Measurements from ENCODE around the gene POU2F3. TPM values are rescaled to one million over a fixed set of nuclear protein-coding genes. Genes with fewer than 3 reads are reported as not detected.
"Not testable (repeated sequence)": the region's sequence is repeated elsewhere in the genome, so short reads cannot be mapped to it uniquely, and the experiment has no call there.

Gene POU2F3
- total RNA-seq, 2 donors from 2014 or later: 0.19 to 0.33 TPM

DNA sequence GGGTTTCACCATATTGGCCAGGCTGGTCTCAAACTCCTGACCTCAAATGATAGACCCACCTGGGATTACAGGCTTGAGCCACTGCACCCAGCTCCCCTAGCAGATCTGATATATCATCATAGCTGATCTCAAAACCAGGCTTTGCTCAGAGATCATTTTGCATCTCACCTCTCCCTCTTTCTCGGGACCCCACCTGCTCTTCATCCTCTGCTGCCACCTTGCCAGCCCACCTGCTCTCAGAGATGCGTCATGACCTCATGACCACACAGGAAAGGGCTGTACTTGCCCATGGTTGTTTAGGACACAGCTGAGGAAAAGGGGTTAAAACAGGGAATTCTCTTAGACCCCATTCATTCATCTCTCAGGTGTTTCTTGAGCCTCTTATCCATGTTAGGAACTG is 27.4 kb downstream of the POU2F3 start:
- DNase-seq (ENCODE audit: low spot score): no peak
- intact Hi-C loops (cut with DNase I): no loop called here

DNA sequence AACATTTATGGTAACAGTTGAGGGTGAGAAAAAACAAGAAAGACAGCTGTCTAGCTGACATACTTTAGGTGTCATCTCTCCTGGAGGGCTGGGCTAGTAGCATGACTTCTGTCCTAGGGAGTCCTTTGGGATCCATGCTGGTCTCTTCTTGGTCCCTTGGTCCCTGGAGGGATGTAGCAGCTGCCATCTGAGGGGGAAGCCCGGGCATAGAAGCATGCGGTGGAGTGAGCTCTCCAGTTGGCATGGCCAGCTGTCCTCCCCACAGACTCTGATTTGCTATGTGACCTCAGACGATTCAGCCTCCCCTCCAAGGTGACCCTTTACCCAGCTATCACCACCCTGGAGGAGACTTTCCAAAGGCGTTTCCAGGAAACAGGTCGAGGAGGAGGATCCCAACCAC is 28.7 kb downstream of the POU2F3 start:
- intact Hi-C loops (cut with DNase I): no loop called here
- DNase-seq (ENCODE audit: low spot score): no peak

DNA sequence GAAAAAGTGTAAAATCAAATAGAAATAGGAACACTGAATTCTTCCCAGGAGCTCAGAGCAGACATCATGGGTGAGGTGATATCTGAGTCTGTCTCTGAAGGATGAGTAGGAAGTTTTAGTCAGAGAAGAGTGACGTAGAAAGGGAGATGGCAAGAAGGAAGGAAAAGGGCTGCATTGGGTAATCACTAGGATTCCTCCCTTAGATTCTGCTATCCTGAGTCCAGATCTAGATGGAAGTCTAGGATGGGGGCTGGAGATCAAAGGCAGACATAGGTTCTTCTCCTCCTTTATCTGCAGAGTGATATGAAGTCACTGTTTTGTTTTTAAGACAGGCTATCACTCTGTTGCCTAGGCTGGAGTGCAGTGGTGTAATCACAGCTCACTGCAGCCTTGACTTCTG is 30.4 kb downstream of the POU2F3 start:
- intact Hi-C loops (cut with DNase I): no loop called here
- DNase-seq (ENCODE audit: low spot score): no peak

DNA sequence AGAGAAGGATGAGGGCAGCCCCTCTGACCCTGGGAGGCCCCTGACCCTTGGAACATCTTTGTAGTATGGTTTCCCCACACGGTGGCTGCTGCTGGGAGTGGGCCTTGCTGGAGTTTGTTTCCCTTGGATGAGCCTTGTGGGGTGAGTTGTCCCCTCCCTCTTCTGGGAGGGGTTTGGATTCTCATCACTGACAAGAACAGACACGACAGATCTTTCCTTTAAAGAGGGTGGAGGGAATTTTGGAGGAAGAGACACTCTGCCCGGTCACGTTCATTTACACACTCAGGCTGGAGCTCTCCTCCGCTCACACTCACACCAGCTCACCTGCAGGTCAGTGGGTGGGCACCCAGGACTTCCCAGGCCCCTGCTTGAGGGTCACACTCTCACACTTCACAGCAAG is 31.7 kb downstream of the POU2F3 start:
- no peak for DNase-seq (ENCODE audit: low spot score)
- intact Hi-C loops (cut with DNase I): no loop called here

DNA sequence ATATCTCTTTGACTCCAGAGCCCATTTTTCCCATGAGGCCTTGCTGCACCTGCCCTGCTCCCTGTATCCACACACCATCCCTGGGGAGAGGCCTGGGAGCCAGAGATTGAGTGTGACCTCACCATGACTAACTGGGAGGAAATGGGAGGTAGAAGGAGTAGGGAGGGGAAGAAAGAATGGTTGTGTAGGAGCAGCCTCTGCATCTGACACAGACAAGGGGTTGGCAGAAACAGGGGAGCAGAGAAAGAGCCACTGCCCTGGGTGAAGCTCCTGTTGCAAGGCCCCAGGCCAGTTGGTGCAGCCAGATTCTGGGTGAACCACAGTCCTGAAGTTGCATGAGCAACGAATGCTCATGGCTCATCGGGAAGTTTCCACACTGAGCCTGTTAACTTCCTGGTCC is 32.4 kb downstream of the POU2F3 start:
- intact Hi-C loops (cut with DNase I): no loop called here
- no peak for DNase-seq (ENCODE audit: low spot score)

DNA sequence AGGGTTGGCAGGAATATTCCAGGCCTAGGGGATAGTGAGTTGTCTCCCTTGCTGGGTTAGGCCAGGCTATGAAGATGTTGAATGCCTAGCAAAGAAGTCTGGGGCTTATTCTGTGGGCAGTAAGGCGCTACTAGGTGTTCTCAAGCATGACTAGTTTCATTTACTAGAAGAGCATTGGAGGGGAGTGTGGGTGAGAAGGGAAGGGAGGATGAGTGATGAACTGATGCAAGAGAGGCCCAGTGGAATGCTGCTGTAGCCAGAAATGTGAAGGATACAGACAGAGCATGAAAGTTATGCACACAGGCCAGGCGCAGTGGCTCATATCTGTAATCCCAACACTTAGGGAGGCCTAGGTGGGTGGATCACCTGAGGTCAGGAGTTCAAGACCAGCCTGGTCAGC is 33.5 kb downstream of the POU2F3 start:
- intact Hi-C loops (cut with DNase I): no loop called here

DNA sequence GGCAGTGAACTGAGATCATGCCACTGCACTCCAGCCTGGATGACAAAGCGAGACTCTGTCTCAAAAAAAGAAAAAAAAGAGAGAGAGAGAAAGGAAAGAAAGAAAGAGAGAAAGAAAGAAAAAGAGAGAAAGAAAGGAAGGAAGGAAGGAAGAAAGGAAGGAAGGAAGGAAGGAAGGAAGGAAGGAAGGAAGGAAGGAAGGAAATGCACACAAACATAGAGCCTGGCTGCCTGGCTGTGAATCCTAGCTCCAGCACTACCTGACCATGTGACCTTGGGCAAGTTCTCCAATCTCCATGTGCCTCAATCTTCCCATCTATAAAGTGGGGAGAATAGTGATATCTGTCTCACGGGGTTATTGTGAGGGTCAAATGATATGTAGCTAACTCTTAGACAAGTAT is 34.0 kb downstream of the POU2F3 start:
- intact Hi-C loops (cut with DNase I); DNase-seq (ENCODE audit: low spot score): not testable (repeated sequence)

More for the DNA sequence above, 33.5 kb downstream of the POU2F3 start:
- DNase-seq (ENCODE audit: low spot score): no peak

DNA sequence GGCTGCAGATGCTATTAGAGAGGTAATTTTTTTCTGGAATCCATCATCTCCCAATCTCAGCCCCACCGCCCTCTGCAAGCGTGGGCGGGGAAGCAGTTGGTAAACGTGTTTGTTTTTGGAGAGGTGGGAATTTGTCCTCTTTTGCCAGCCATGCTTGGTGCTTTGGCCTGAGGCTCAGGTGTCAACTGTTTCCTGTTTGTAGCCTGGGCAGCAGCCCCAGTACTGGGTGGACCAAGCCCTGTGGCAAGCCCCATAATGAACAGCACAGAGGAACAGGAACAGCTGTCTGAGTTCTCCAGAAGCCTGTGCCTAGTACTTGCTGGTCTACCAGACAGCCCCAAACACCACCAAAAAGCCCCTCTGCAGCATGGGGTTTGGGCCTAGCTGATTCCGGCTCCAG is 39.6 kb downstream of the POU2F3 start:
- DNase-seq (ENCODE audit: low spot score): no peak
- intact Hi-C loops (cut with DNase I): no loop called here

DNA sequence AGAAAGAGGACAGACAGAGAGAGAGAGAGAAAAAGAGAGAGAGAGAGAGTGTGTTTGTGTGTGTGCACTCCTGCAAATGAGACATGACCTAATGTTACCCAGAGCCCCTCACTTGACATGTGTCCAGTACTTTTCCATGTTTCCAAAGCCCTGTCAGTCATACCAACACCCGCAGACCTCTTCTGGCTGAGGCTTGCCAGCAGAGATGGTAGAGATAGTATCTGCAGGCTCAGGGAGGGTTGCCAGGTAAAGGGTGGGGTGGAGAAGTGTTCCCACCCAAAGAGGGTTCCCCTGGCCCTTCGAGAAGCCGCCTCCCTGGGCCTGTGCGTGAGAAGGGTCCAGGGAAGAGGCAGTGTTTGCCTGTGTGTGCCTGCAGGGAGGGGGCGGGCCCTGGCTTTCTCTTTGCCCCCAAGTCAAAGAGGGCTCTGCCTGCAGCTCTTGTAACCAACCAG is 40.7 kb downstream of the POU2F3 start:
- intact Hi-C loops (cut with DNase I): loop anchor here in 1 of 2 donors (2.0 kb wide), 1 partner anchor 604 kb away; no protein-coding TSS in a partner anchor
- no peak for DNase-seq (ENCODE audit: low spot score)

DNA sequence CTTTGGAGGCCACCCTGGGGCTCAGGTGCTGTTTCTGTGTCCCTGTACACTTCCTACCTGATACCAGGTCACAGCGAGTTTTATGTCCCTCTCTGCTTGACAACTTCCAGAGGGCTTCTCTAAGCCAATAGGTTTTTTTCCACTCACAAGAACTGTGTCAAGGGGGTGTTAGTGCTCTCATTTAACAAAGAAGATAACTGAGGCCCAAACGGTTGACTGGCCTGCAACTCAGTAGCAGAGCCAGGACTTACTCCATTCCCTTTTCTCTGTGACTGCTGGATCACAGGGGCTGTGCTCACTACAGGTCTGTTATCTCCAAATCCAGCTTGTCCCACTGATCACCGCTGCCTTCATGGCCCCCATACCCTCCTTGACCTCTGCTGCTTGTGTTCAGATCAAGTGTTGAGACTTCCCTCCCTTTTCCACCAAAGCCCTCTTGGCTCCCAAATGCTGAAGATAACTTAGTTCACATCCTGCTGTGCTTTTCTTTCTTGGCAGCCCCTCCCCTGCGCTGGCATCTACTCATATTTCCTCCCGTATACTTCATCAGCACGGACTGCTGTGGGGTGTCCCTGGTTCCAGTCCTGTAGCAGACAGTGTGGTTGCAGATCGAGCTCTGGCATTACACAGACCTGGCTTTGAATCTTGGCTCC is 41.3 kb downstream of the POU2F3 start:
- intact Hi-C loops (cut with DNase I): loop anchor here in 1 of 2 donors (2.0 kb wide), 1 partner anchor 604 kb away; no protein-coding TSS in a partner anchor
- no peak for DNase-seq (ENCODE audit: low spot score)

DNA sequence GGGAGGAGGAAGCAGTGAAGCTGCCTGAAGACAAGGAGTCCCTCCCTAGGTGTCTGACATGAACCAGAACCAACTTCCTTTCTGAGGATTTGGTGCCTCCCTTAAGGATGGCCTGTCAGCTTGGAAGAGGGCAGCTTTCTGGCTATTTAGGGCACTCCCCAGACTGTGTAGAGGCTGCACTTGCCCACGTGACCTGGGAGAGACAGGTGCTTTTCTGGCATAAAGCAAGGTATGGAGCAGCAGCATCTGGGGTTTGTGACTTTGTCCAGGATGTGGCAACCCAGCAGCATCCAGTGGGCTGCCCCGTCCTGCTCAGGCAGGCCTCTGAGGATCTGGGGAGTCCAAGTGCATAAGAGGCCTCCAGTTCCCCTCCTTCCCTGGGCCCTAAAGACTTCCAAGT is 43.2 kb downstream of the POU2F3 start:
- intact Hi-C loops (cut with DNase I): no loop called here
- DNase-seq (ENCODE audit: low spot score): no peak

DNA sequence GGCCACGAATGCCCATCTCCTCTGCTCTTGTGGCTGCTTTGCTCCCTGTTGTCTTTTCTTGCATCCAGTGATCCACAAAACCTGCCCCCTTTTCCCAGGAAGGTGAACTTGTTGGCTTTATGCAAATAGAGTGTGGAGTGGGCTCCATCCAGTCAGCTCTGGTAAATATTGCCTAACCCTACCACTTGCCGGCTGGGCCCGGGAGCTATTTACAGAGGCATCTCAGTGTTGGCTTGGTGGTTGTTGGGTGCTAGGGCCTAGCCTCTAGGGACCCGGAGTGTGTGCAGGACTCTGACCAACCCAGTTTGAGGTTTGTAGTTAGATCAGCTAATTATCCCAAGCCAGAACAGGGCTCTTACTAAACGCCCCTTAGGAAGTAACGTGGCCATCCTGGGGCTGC is 44.3 kb downstream of the POU2F3 start:
- intact Hi-C loops (cut with DNase I): no loop called here
- no peak for DNase-seq (ENCODE audit: low spot score)

DNA sequence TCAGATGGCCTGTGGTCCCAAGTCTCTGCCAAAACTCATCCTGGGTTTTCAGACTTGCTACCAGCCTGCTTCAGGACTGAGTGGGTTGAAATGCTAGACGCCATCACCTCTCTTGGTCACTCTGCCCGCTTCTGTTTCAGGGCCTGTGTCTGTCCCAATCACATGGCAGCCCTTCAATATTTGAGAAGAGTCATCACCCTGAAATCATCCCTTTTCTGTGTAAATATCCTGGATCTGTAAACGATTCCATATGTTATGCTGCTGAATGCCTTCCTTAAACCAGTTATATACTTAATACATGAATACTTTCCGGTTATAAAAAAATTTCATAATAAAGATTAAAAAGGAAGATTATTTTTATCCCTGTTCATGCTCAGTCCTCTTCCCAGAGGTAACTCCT is 45.3 kb downstream of the POU2F3 start:
- intact Hi-C loops (cut with DNase I): no loop called here
- DNase-seq (ENCODE audit: low spot score): no peak

DNA sequence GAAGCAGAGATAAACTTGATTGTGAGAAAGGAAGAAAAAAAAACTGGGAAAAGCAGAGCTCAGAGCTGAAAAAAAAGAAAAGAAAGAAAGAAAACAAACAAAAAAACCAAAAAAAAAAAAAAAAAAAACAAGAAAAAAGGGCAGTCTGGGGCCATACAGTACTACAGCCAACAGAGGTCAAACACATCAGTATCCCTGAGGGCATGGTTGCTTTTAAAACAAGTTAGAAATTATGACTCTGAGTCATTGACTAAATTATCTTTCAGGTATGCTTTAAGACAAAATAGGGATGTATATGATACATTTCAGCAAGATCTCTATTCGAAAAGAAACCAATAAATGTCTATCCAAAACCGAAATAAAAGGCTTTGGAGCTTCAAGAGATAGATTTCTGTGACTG is 48.1 kb downstream of the POU2F3 start:
- no peak for DNase-seq (ENCODE audit: low spot score)
- intact Hi-C loops (cut with DNase I): no loop called here

DNA sequence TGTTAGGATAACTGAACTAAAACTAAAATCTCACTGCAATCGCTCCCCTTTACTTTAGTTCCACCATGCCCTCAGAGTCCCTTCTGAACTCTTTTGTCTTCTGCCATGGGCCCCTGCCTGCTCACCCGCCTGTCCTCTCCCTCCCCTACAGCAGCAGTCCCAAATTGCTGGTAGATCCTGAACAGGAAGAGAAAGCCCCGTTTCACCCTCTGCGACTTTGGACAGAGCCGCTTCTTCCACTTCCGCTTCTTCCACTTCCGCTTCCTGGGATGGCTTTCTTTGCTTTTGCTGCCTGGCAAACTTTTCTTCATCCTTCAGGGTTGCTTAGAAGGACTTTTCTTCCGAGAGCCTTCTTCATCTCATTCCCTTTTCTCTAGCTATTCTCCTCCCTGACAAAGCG is 49.5 kb downstream of the POU2F3 start:
- DNase-seq (ENCODE audit: low spot score): no peak
- intact Hi-C loops (cut with DNase I): no loop called here

DNA sequence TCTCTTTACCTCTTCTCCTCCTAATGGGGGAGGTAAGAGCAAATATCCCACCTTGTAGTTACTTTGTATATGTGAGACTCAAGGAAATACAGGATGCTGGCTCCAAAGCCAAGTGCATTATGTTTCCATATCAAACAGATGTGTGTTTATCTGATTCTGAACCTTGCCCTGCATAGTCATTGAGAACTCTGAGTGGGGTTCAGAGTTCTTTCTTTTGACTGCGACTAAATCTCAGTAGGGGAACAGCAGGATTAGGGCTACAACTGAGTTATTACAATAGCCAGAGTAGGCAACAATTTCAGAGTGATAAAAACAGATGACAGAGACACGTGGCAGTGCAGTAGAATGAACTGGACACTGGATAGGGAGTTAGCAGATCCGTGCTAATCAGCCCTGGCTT is 51.0 kb downstream of the POU2F3 start:
- DNase-seq (ENCODE audit: low spot score): no peak
- intact Hi-C loops (cut with DNase I): no loop called here

DNA sequence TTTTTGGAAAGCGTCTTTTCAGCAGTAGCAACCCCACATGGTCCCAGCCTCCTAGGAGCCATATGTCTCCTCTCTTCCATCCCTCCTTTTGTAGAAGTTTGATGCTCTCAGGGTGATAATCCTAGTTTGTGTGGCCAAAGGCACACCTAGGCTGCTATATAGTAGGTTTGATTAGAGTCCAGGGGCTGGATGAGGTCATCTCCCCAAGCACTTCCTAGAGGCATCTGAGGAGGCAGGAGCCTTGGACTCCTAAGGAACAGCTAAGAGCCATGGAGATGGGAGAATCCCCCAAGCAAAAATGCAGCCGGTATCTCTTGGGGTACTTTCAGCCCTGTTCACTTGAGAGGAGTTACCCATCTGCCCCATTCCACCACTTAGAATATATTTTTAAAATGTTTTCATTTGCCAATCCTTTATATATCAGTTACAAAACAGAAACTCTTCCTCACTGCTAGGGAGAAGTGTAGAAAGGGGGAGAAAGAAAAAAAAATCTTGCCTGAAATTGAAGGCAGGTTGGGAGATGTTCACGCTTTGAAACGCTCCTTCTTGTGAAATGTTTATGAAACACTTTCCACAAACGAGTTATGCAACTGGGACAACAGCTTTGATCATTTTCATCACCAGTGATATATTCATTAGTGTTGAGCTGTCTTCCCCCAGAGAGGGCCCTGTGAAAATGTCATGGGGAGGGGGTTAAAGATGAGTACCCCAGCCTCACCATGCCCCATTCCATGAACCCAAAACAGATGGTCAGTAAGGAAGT is 53.3 kb downstream of the POU2F3 start:
- intact Hi-C loops (cut with DNase I): no loop called here
- peak; percentile 16 for DNase-seq (ENCODE audit: low spot score)

DNA sequence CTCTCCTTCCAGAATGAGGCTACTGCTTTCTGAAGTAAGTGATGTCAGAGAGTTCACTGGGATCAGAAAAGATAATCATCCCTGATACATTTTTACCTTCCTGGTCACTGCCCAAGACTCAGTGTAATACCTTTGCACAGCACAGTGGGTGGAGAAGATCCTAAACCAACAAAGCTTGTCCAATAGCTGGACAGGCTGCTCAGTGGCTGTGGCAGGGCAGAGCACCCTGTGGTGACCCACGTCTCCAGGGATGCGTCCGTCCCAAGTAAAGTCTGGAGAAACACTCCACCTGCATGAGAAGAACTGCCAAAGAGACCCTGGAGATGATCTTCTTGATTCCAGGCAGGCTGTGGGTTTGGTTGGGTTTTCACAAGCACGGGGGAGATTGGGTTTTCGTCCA is 54.2 kb downstream of the POU2F3 start:
- intact Hi-C loops (cut with DNase I): no loop called here
- DNase-seq (ENCODE audit: low spot score): peak; percentile 20

DNA sequence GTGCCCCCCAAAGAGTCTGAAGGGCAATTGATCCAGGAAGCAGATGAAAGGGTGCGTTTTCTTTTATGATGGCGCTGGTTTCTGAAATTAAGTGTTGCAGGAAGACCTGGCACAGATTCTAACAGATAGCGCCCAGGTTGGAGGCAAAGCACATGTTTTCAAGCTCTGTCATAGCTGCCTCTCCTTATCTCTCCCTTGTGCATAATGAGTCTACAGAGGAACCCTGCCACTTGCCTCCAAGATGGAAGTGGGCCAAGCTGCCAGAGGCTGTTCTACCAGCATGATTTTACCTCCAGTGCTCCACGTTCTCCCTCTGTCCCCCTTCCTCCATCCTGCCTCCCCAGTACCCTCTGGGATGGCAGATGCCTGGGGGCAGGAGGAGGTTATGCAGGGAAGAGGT is 55.2 kb downstream of the POU2F3 start:
- DNase-seq (ENCODE audit: low spot score): peak; percentile 48
- intact Hi-C loops (cut with DNase I): loop anchor here in 1 of 2 donors (5.0 kb wide), 3 partner anchors 38 to 123 kb away; no protein-coding TSS in a partner anchor

DNA sequence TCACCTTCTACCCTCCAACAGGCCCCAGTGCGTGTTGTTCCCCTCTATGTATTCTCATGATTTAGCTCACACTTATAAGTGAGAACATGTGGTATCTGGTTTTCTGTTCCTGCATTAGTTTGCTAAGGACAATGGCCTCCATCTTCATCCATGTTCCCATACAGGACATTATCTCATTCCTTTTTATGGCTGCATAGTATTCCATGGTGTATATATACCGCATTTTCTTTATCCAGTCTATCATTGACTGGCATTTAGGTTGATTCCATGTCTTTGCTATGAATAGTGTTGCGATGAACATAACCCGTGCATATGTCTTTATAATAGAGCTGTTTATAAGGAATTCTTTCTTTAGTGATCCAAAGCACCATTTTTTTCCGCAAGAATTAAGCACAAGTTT is 56.6 kb downstream of the POU2F3 start:
- intact Hi-C loops (cut with DNase I): loop anchor here in 1 of 2 donors (5.0 kb wide), 3 partner anchors 39 to 124 kb away; no protein-coding TSS in a partner anchor
- no peak for DNase-seq (ENCODE audit: low spot score)

DNA sequence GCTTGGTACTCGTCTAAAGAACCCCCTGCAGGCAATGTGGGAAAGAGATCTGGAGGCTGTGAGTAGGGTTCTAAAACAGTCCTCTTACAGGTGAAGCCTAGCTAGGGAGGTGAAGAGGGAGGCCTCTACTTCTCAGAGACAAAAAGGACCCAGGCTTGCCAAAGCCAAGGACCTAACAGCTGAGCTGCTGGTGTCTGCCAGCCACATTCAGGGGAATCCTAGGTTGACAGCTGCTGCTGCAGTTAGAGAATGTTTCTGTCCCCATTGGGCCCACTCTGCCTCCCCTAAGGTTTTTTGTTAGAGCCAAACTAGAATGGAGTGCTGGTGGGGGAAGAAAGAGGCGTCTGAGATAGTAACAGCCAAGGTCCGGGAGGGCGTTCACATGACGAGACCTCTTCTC is 58.5 kb downstream of the POU2F3 start:
- intact Hi-C loops (cut with DNase I): loop anchor here in 1 of 2 donors (5.0 kb wide), 3 partner anchors 41 to 126 kb away; no protein-coding TSS in a partner anchor
- no peak for DNase-seq (ENCODE audit: low spot score)
